ENCODE measurements around the gene FAM168B. TPM values are rescaled to one million over a fixed set of nuclear protein-coding genes. Genes with fewer than 3 reads are reported as not detected.

Gene FAM168B
- total and polyA plus RNA-seq, 2 of the 13 experiments (the other 11 are each of a cell fraction or from before 2014, with no cell fraction given), result 64.5 to 113 TPM

- Histone ChIP-seq H3K27me3 (ENCODE audit: control insufficient read depth in 1 of 2, insufficient read depth in 2 of 2, low read length in 2 of 2) (peaks cover 7 to 53% of the 10 kb centered on the region in 2 experiments; a peak in 4 of 5 replicates), H3K4me3 (replicated peaks in 1 of 3; ENCODE audit: insufficient read depth in 1 of 3, low read depth in 2 of 3, low read length in 3 of 3) (no peak overlapping the region), H3K9ac (ENCODE audit: insufficient read depth, low read depth, low read length) (no peak overlapping the region), H3K27ac (ENCODE audit: extremely low read length, insufficient read depth, low read length) (no peak overlapping the region), H3K36me3 (replicated peaks in 1 of 2; ENCODE audit: control insufficient read depth in 1 of 2, insufficient read depth in 2 of 2, low read length in 2 of 2) (no peaks in the 10 kb centered on the region), H4K20me1 (ENCODE audit: insufficient read depth, low read length) (no peaks in the 10 kb centered on the region), H3K4me1 (ENCODE audit: insufficient read depth, low read length) (no peaks in the 10 kb centered on the region), H3K9me3 (ENCODE audit: low read length) (no peaks in the 10 kb centered on the region), H3K4me2 (ENCODE audit: low read depth, low read length) (no peak overlapping the region), H2AFZ (ENCODE audit: low read length) (no peak overlapping the region), H3K79me2 (ENCODE audit: insufficient read depth, low read length) (no peaks in the 10 kb centered on the region)
- no peak for FAIRE-seq
- no peak for DNase-seq (ENCODE audit: low spot score)
- CTCF ChIA-PET (ENCODE audit: low intra/inter-chr PET ratio, low total read pairs), result no interaction called here
- POLR2A ChIA-PET, result no interaction called here
- intact Hi-C loops (cut with micrococcal nuclease; ENCODE audit: unreplicated experiment), result no loop called here
- BruUV-seq (replicated peaks), result no TSS peak
- ATAC-seq, result peak; percentile 62
- in situ Hi-C loops (cut with HindIII; ENCODE audit: extremely low pct_ligation_motif_present, low pct_unique_long_range_greater_than_20kb), result no loop called here
- WGBS (ENCODE audit: low lambda C conversion rate), result 2% methylated on average over 12 of the region's 16 CpGs
- TF ChIP-seq HIC2 (CRISPR knock-in tag; IDR thresholded peaks at IDR 0.05; ENCODE audit: low read depth) (no peak), NFYB (CRISPR knock-in tag; IDR thresholded peaks at IDR 0.05) (no peak), ZBTB49 (CRISPR knock-in tag; IDR thresholded peaks at IDR 0.05; ENCODE audit: borderline replicate concordance) (no peak), SP140L (CRISPR knock-in tag; IDR thresholded peaks at IDR 0.05; ENCODE audit: borderline replicate concordance) (no peak), HMGXB4 (CRISPR knock-in tag; IDR thresholded peaks at IDR 0.05; ENCODE audit: borderline replicate concordance in 1 of 2, low read depth in 1 of 2) (no peak), FOXK2 (IDR thresholded peaks at IDR 0.05) (no peak), POLR2AphosphoS2 (IDR thresholded peaks at IDR 0.05; ENCODE audit: low read depth, low read length) (no peak), ZNF510 (CRISPR knock-in tag; IDR thresholded peaks at IDR 0.05; ENCODE audit: low read depth) (no peak), ZHX2 (IDR thresholded peaks at IDR 0.05; ENCODE audit: low read depth) (no peak), ZHX2 (CRISPR knock-in tag; IDR thresholded peaks at IDR 0.05; ENCODE audit: borderline replicate concordance) (no peak), ARHGAP35 (CRISPR knock-in tag; IDR thresholded peaks at IDR 0.05; ENCODE audit: borderline replicate concordance) (no peak)
Measured at GRCh38 chr2:131005216-131005935, 87.9 kb downstream of the FAM168B start.

Measured in HepG2 (cell line).